GM19043 (cell line): ENCODE results near the gene ADCY9.
"Not testable (repeated sequence)": the region's sequence is repeated elsewhere in the genome, so short reads cannot be mapped to it uniquely, and the experiment has no call there.

ENCODE experiments used
- ATAC-seq: cut with Tn5 transposase; IDR thresholded peaks from one replicate; pipeline ENCODE4 v1.9.1; 2021; ENCODE audit warnings: low read depth; ENCODE audit not compliant: unreplicated experiment

The ADCY9 gene

GRCh38 chr16:4073150-4073549 lies 43.1 kb downstream of the ADCY9 start:
- ATAC-seq = not testable (repeated sequence)

GRCh38 chr16:4071686-4072561 lies 44.3 kb downstream of the ADCY9 start:
- no peak for ATAC-seq

- ATAC-seq = no peak
Measured at GRCh38 chr16:4070936-4071335, 45.3 kb downstream of the ADCY9 start.

- no peak for ATAC-seq
Measured at GRCh38 chr16:4067262-4068001, 48.8 kb downstream of the ADCY9 start.

GRCh38 chr16:4064950-4065352 lies 51.3 kb downstream of the ADCY9 start:
- no peak for ATAC-seq

GRCh38 chr16:4062212-4062802 lies 53.9 kb downstream of the ADCY9 start:
- no peak for ATAC-seq

GRCh38 chr16:4060823-4061222 lies 55.4 kb downstream of the ADCY9 start:
- no peak for ATAC-seq

GRCh38 chr16:4060009-4060408 lies 56.2 kb downstream of the ADCY9 start:
- ATAC-seq = no peak

- no peak for ATAC-seq
Measured at GRCh38 chr16:4058386-4058785, 57.9 kb downstream of the ADCY9 start.

- no peak for ATAC-seq
Measured at GRCh38 chr16:4057439-4057877, 58.8 kb downstream of the ADCY9 start.

GRCh38 chr16:4056161-4057105 lies 59.8 kb downstream of the ADCY9 start:
- ATAC-seq = no peak

- no peak for ATAC-seq
Measured at GRCh38 chr16:4055748-4056147, 60.5 kb downstream of the ADCY9 start.

- no peak for ATAC-seq
Measured at GRCh38 chr16:4053301-4053845, 62.9 kb downstream of the ADCY9 start.

- no peak for ATAC-seq
Measured at GRCh38 chr16:4052801-4053293, 63.4 kb downstream of the ADCY9 start.

- no peak for ATAC-seq
Measured at GRCh38 chr16:4052096-4052495, 64.1 kb downstream of the ADCY9 start.

GRCh38 chr16:4051591-4051990 lies 64.7 kb downstream of the ADCY9 start:
- ATAC-seq = no peak

GRCh38 chr16:4049031-4049430 lies 67.2 kb downstream of the ADCY9 start:
- ATAC-seq = no peak

GRCh38 chr16:4048481-4048880 lies 67.8 kb downstream of the ADCY9 start:
- ATAC-seq = no peak

GRCh38 chr16:4046221-4046620 lies 70.0 kb downstream of the ADCY9 start:
- no peak for ATAC-seq

- ATAC-seq = not testable (repeated sequence)
Measured at GRCh38 chr16:4045561-4045960, 70.7 kb downstream of the ADCY9 start.
